Measurements from ENCODE around the gene ZNF764.
A peak's percentile ranks its signal among the peaks of the same experiment; 100 is the strongest.

The ZNF764 gene

GRCh38 chr16:30581457-30581856 is 23.3 kb upstream of the ZNF764 start:
- peaks cover 12% of the 10 kb centered on the region for H3K79me1 ChIP-seq (ENCODE audit: low read length)
- no peak overlapping the region for H2BK12ac ChIP-seq (ENCODE audit: low read length)
- H3K79me2 ChIP-seq (ENCODE audit: control insufficient read depth, insufficient read depth, low read length, poor library complexity): peaks cover 7% of the 10 kb centered on the region
- no peak overlapping the region for H4K12ac ChIP-seq (ENCODE audit: low read depth, low read length)
- peaks cover 3 to 5% of the 10 kb centered on the region in 2 experiments for H3K4me1 ChIP-seq (ENCODE audit: control insufficient read depth in 1 of 2, insufficient read depth in 2 of 2, low read length in 2 of 2)
- no peaks in the 10 kb centered on the region for H3K9me3 ChIP-seq (ENCODE audit: insufficient read depth, low read depth, low read length)
- H2AK5ac ChIP-seq (ENCODE audit: low read length): no peak overlapping the region
- H3K27ac ChIP-seq (ENCODE audit: low read depth, low read length): no peak overlapping the region
- no peaks in the 10 kb centered on the region for H3K27me3 ChIP-seq (ENCODE audit: insufficient read depth, low read length)
- WGBS (ENCODE audit: extremely low coverage, insufficient coverage, insufficient read length): no CpG with 5 or more reads among the region's 7 CpGs
- no peak overlapping the region for H4K8ac ChIP-seq (ENCODE audit: low read depth, low read length)
- no peak overlapping the region for H3K4me3 ChIP-seq (ENCODE audit: low read depth, low read length)
- H3K4ac ChIP-seq (ENCODE audit: low read depth, low read length): no peak overlapping the region
- H2BK5ac ChIP-seq (ENCODE audit: low read depth, low read length, poor library complexity): no peak overlapping the region
- no peak overlapping the region for H3K4me2 ChIP-seq (ENCODE audit: low read length)
- H2BK120ac ChIP-seq (ENCODE audit: insufficient read depth, low read length, poor library complexity): no peak overlapping the region
- H3K9ac ChIP-seq (ENCODE audit: low read length): no peak overlapping the region
- H3K18ac ChIP-seq (ENCODE audit: low read length): no peak overlapping the region
- H2AFZ ChIP-seq (ENCODE audit: insufficient read depth, low read length, poor library complexity): no peak overlapping the region
- no peak overlapping the region for H4K91ac ChIP-seq (ENCODE audit: low read depth, low read length)
- no peak overlapping the region for H3K23ac ChIP-seq (ENCODE audit: low read length)
- H3K14ac ChIP-seq (ENCODE audit: low read length): no peak overlapping the region
- no peak for DNase-seq
- H3K36me3 ChIP-seq (ENCODE audit: control insufficient read depth in 1 of 2, insufficient read depth in 2 of 2, low read length in 2 of 2): peaks cover 28 to 33% of the 10 kb centered on the region in 2 experiments

DNA sequence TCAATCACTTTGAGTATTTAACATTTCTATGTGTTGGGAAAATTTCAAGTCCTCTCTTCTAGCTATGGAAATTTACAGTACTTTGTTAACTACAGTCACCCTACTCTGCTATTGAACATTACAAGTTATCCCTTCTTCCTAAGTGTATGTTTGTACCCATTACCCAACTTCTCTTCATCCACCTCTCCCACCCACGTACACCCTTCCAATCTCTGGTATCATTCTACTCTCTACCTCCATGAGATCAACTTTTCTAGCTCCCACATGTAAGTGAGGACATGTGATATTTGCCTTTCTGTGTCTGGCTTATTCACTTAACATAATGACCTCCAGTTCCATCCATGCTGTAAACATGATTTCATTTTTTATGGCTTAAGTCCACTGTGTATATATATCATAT is 16.5 kb upstream of the ZNF764 start:
- H3K4ac ChIP-seq (ENCODE audit: low read depth, low read length): no peak overlapping the region
- no peak overlapping the region for H2BK120ac ChIP-seq (ENCODE audit: insufficient read depth, low read length, poor library complexity)
- H4K12ac ChIP-seq (ENCODE audit: low read depth, low read length): no peak overlapping the region
- no peak overlapping the region for H3K9ac ChIP-seq (ENCODE audit: low read length)
- no peak overlapping the region for H2BK12ac ChIP-seq (ENCODE audit: low read length)
- H3K18ac ChIP-seq (ENCODE audit: low read length): no peak overlapping the region
- H4K8ac ChIP-seq (ENCODE audit: low read depth, low read length): no peak overlapping the region
- H2AFZ ChIP-seq (ENCODE audit: insufficient read depth, low read length, poor library complexity): no peak overlapping the region
- H2BK5ac ChIP-seq (ENCODE audit: low read depth, low read length, poor library complexity): no peak overlapping the region
- peaks cover 9% of the 10 kb centered on the region for H3K79me2 ChIP-seq (ENCODE audit: control insufficient read depth, insufficient read depth, low read length, poor library complexity)
- H3K4me2 ChIP-seq (ENCODE audit: low read length): no peak overlapping the region
- no peak overlapping the region for H3K23ac ChIP-seq (ENCODE audit: low read length)
- peaks cover 11% of the 10 kb centered on the region for H3K79me1 ChIP-seq (ENCODE audit: low read length)
- 100% methylated on average over 1 of the region's 1 CpG for WGBS (ENCODE audit: extremely low coverage, insufficient coverage, insufficient read length)
- no peak overlapping the region for H3K27ac ChIP-seq (ENCODE audit: low read depth, low read length)
- H4K91ac ChIP-seq (ENCODE audit: low read depth, low read length): no peak overlapping the region
- H2AK5ac ChIP-seq (ENCODE audit: low read length): no peak overlapping the region
- H3K27me3 ChIP-seq (ENCODE audit: insufficient read depth, low read length): no peaks in the 10 kb centered on the region
- peaks cover 6 to 13% of the 10 kb centered on the region in 2 experiments for H3K36me3 ChIP-seq (ENCODE audit: control insufficient read depth in 1 of 2, insufficient read depth in 2 of 2, low read length in 2 of 2)
- H3K4me1 ChIP-seq (ENCODE audit: control insufficient read depth in 1 of 2, insufficient read depth in 2 of 2, low read length in 2 of 2): peaks cover 9 to 10% of the 10 kb centered on the region in 2 experiments
- no peak overlapping the region for H3K14ac ChIP-seq (ENCODE audit: low read length)
- no peak for DNase-seq
- no peak overlapping the region for H3K4me3 ChIP-seq (ENCODE audit: low read depth, low read length)
- peaks cover 2% of the 10 kb centered on the region for H3K9me3 ChIP-seq (ENCODE audit: insufficient read depth, low read depth, low read length)

- no peak within 1 kb of the TSS for H2BK12ac ChIP-seq (ENCODE audit: low read length)
- H2AK5ac ChIP-seq (ENCODE audit: low read length): peak within 1 kb of the TSS; percentile 84
- H3K4me1 ChIP-seq (ENCODE audit: control insufficient read depth in 1 of 2, insufficient read depth in 2 of 2, low read length in 2 of 2): peaks cover 9 to 10% of the 10 kb centered on the region in 2 experiments
- peak within 1 kb of the TSS; percentile 99 for H3K4me2 ChIP-seq (ENCODE audit: low read length)
- H2AFZ ChIP-seq (ENCODE audit: insufficient read depth, low read length, poor library complexity): peak within 1 kb of the TSS; percentile 92
- H3K23ac ChIP-seq (ENCODE audit: low read length): no peak within 1 kb of the TSS
- H3K27ac ChIP-seq (ENCODE audit: low read depth, low read length): peak within 1 kb of the TSS; percentile 83
- H3K4me3 ChIP-seq (ENCODE audit: low read depth, low read length): peak within 1 kb of the TSS; percentile 72
- H3K9ac ChIP-seq (ENCODE audit: low read length): peak within 1 kb of the TSS; percentile 82
- H3K36me3 ChIP-seq (ENCODE audit: control insufficient read depth in 1 of 2, insufficient read depth in 2 of 2, low read length in 2 of 2): peaks cover 0 to 3% of the 10 kb centered on the region in 2 experiments
- peak within 1 kb of the TSS; percentile 94 for H3K14ac ChIP-seq (ENCODE audit: low read length)
- WGBS (ENCODE audit: extremely low coverage, insufficient coverage, insufficient read length): no CpG with 5 or more reads among the region's 67 CpGs
- H4K91ac ChIP-seq (ENCODE audit: low read depth, low read length): peak within 1 kb of the TSS; percentile 95
- no peaks in the 10 kb centered on the region for H3K27me3 ChIP-seq (ENCODE audit: insufficient read depth, low read length)
- H3K18ac ChIP-seq (ENCODE audit: low read length): peak within 1 kb of the TSS; percentile 96
- H3K79me1 ChIP-seq (ENCODE audit: low read length): peaks cover 11% of the 10 kb centered on the region
- H3K9me3 ChIP-seq (ENCODE audit: insufficient read depth, low read depth, low read length): peaks cover 2% of the 10 kb centered on the region
- H3K4ac ChIP-seq (ENCODE audit: low read depth, low read length): peak within 1 kb of the TSS; percentile 88
- peaks cover 9% of the 10 kb centered on the region for H3K79me2 ChIP-seq (ENCODE audit: control insufficient read depth, insufficient read depth, low read length, poor library complexity)
- peak within 1 kb of the TSS; percentile 95 for H2BK5ac ChIP-seq (ENCODE audit: low read depth, low read length, poor library complexity)
- peak within 1 kb of the TSS; percentile 100 for H4K8ac ChIP-seq (ENCODE audit: low read depth, low read length)
- peak; percentile 90 to 94 for DNase-seq
- H4K12ac ChIP-seq (ENCODE audit: low read depth, low read length): peak within 1 kb of the TSS; percentile 90
- H2BK120ac ChIP-seq (ENCODE audit: insufficient read depth, low read length, poor library complexity): peak within 1 kb of the TSS; percentile 82
These were observed 13.5 kb upstream of the ZNF764 start, which contains the start of gene ZNF688 for GRCh38 chr16:30571445-30572322. Gene ZNF688 (minus strand): TSS chr16:30571714. CDS start chr16:30571629, 85 bp downstream.

DNA sequence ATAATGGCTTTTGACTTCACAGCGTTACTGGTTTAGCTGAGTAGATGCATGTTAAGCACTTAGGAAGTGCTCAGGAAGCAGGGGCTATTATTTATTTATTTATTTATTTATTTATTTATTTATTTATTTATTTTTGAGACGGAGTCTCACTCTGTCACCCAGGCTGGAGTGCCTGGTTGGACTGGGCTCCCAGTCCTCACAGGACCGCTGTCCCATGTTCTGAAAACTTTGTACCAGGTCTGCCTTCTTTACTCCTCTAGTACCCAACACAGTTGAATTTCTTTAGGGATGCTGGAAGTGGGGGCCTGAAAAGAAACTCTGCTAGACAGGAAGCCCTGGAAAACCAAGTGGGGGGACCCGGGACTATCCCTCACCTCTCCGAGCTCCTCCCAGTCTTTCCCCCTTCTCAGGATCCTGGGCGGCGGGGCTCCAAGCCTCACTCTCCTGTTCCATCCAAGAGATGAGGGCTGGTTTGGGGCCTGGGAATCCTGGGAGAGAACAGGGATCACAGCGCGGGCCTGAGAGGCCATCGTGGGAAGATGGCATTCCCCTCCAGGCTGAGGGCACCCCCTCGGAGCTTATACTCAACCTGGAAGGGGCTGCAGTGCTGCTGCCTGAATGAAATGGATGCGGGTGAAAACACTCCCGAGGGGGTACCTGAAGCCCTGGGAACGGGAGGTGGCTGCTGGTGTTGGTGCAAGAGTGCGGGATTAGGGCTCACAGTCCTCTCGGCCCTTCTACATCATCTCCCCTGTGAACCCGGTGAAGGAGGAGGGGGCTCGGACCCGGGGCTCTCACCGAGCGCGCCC is 12.7 kb upstream of the ZNF764 start:
- H3K27me3 ChIP-seq (ENCODE audit: insufficient read depth, low read length): no peaks in the 10 kb centered on the region
- DNase-seq: peak in 1 of 2 donors; percentile 20
- H3K9ac ChIP-seq (ENCODE audit: low read length): peak overlapping the region; percentile 82
- H3K4me3 ChIP-seq (ENCODE audit: low read depth, low read length): peak overlapping the region; percentile 72
- WGBS (ENCODE audit: extremely low coverage, insufficient coverage, insufficient read length): no CpG with 5 or more reads among the region's 22 CpGs
- H3K9me3 ChIP-seq (ENCODE audit: insufficient read depth, low read depth, low read length): peaks cover 2% of the 10 kb centered on the region
- peak overlapping the region; percentile 100 for H4K8ac ChIP-seq (ENCODE audit: low read depth, low read length)
- H2BK120ac ChIP-seq (ENCODE audit: insufficient read depth, low read length, poor library complexity): peak overlapping the region; percentile 82
- peak overlapping the region; percentile 96 for H3K18ac ChIP-seq (ENCODE audit: low read length)
- no peak overlapping the region for H3K23ac ChIP-seq (ENCODE audit: low read length)
- H2BK12ac ChIP-seq (ENCODE audit: low read length): no peak overlapping the region
- H2AK5ac ChIP-seq (ENCODE audit: low read length): peak overlapping the region; percentile 84
- H2BK5ac ChIP-seq (ENCODE audit: low read depth, low read length, poor library complexity): peak overlapping the region; percentile 95
- peak overlapping the region; percentile 95 for H4K91ac ChIP-seq (ENCODE audit: low read depth, low read length)
- H3K4me1 ChIP-seq (ENCODE audit: control insufficient read depth in 1 of 2, insufficient read depth in 2 of 2, low read length in 2 of 2): peaks cover 9 to 10% of the 10 kb centered on the region in 2 experiments
- H3K14ac ChIP-seq (ENCODE audit: low read length): peak overlapping the region; percentile 94
- peak overlapping the region; percentile 92 for H2AFZ ChIP-seq (ENCODE audit: insufficient read depth, low read length, poor library complexity)
- peak overlapping the region; percentile 78 for H3K4ac ChIP-seq (ENCODE audit: low read depth, low read length)
- peak overlapping the region; percentile 90 for H4K12ac ChIP-seq (ENCODE audit: low read depth, low read length)
- H3K36me3 ChIP-seq (ENCODE audit: control insufficient read depth in 1 of 2, insufficient read depth in 2 of 2, low read length in 2 of 2): peaks cover 0 to 3% of the 10 kb centered on the region in 2 experiments
- H3K27ac ChIP-seq (ENCODE audit: low read depth, low read length): peak overlapping the region; percentile 83
- H3K79me2 ChIP-seq (ENCODE audit: control insufficient read depth, insufficient read depth, low read length, poor library complexity): peaks cover 9% of the 10 kb centered on the region
- H3K79me1 ChIP-seq (ENCODE audit: low read length): peaks cover 11% of the 10 kb centered on the region
- peak overlapping the region; percentile 99 for H3K4me2 ChIP-seq (ENCODE audit: low read length)

Measured in trophoblast cell (in vitro differentiated cells and primary cell).